GM12892 (cell line): Measurements from ENCODE around the gene NOL4L.

ENCODE experiments used
- POLR2A ChIP-seq: IDR thresholded peaks from 2 replicates; pipeline ENCODE4 v1.6.1; 2011; ENCODE audit warnings: low read depth, low read length, control low read depth
- POLR2AphosphoS5 ChIP-seq: IDR thresholded peaks from 2 replicates; pipeline ENCODE4 v1.6.1; 2011; ENCODE audit warnings: low read depth, low read length, control low read depth
- TAF1 ChIP-seq: IDR thresholded peaks from 2 replicates; pipeline ENCODE4 v1.6.1; 2011; ENCODE audit warnings: low read depth, mild to moderate bottlenecking, control low read depth, low read length, borderline replicate concordance

DNA sequence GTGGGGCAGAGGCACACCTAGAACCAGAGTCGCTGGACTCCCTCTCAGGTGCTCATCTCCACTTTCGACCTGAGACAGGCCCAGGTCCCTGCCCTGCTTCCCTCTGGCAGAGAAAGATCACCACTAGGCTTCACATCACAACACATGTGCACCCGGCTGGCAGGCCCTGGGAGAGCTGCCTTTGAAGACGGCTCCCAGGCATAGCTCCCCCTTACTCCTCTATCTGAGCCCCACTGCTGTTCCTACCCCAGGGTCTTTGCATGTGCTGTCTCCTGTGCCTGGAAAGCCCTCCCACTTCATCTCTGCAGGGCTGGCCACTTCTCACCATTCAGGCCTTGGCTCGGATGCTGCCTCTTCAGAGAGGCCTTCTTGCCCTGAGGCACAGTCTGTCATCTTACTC, 89.2 kb downstream of the NOL4L start:
- TF ChIP-seq POLR2AphosphoS5, result no peak
- no peak for TF ChIP-seq POLR2A
- TF ChIP-seq TAF1, result no peak
